ENCODE data around the gene SERTM1.
A peak's percentile ranks its signal among the peaks of the same experiment; 100 is the strongest.

SERTM1 gene

DNA sequence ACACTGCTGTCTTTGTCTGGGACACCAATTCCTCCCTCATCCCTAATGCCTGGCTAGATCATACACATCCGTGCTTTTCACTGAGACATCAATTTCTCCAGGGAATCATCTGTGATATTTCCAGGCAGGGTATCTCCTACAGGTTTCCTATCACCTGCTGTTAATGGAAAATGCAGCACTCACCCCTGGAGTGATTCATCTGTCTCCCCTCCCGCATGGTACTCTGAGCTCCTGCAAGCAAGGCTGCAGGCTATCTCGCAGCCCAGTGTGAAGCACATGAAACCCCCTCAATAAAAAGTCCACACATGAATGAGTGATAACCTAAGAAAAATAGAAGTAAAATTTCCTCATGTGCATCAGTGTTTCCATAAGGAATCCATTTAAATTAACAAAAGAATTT lies 38.5 kb downstream of the SERTM1 start:
- DNase-seq (ENCODE audit: low read depth), result no peak

- DNase-seq (ENCODE audit: low read depth), result no peak
Observed at GRCh38 chr13:36712770-36713169, 39.0 kb downstream of the SERTM1 start.

GRCh38 chr13:36713887-36714286 lies 40.1 kb downstream of the SERTM1 start:
- no peak for DNase-seq (ENCODE audit: low read depth)

DNA sequence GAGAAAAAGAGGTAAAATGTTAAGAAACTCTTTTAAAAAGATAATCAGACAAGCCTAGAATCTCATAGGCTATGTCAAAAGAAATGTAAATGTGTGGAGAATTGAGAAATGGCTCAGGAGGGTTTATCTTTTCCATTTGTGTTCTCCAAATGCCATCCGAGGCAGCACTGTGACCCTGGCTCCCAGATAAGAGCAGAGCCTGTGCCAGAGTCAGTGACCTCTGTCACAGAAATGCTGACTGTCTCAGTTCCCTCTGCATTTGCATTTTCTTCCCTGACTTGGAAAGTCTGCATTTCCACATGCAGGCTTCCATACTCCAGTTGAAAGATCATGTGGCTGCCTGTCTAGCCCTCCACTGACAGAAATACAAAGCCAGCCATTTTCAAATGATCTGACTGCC lies 42.0 kb downstream of the SERTM1 start:
- DNase-seq (ENCODE audit: low read depth), result no peak

DNA sequence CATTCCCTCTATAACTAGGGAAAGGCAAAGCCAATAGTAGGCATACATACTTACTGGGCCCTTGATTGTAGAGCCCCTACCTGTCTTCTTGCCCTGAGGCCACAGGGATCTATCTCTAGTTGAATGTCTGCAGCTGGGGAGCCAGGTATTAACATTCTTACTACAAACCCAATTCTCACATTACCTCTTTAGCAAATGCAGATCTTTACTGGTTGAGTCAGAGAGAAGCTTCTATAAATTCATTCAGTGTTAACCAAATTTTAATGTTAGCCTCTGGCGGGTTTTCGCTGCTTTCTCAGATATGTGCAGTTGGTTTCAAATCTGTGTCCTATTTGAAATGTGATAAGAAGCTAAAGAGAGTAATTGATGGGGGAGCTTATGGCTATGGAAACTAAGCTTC lies 43.2 kb downstream of the SERTM1 start:
- DNase-seq (ENCODE audit: low read depth), result no peak

DNA sequence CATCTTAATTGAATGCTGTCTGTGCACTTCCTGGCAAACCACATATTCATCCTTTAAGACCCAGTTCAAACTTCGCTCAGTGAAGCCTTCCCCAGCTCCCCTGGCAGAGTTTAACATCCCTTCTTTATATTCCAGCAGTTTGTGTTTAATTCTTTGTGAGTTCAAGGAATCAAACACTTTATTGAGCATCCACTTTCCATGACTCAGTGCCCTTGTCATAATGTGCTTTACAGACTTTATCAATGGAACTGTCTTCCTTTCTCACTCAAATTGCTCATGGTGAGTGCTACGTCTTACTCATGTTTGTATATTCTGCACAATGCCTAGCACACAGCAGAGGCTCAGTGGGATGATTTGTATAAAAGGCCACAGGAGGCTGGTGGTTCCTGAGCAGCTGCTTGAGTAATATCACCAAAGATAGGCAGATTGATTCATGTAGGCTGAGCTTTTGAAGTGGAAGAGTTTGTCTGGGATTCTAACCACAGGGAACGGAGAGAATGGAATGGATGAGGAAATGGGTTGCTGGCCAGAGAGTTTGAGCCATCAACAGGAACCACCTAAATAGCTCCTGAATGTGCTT lies 44.2 kb downstream of the SERTM1 start:
- DNase-seq (ENCODE audit: low read depth), result no peak

GRCh38 chr13:36718686-36719085 lies 44.9 kb downstream of the SERTM1 start:
- no peak for DNase-seq (ENCODE audit: low read depth)

DNA sequence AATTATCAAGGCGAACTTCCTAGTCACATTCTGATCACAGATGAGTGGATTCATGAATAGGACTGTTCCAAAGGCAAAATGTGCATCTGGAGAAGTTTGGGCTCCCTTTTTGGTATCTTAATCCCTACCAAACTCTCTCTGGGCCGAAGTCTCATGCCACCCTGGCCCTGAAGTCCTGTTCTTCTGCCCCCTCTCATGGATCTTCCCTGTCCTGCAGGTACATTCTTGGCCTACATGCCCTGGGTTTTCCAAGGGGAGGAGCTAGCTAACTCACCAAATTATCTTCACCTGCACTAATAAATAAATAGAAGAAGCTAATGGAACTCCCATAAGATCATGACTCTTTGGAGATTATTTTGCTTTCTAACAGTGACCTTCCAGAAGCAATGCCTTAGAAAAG lies 50.3 kb downstream of the SERTM1 start:
- DNase-seq (ENCODE audit: low read depth), result no peak

GRCh38 chr13:36725936-36726335 lies 52.1 kb downstream of the SERTM1 start:
- DNase-seq (ENCODE audit: low read depth), result no peak

DNA sequence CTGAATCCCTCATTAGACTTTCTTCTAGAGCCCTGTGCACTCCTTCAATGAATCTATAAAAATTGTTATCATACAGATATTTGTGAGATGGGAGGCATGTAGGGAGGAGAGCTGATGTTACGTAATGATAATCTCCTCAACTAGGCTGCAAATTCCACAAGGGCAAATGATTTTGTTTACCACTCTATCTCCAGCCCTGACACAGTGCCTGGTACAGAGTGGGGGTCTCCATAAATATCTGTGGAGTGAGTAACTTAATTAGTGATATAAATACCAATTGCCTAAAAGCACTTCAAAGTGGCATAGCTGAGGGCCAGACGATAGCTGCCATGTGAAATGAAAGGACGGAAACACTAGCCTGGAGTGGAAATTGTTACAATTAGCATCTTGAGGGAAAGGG lies 54.2 kb downstream of the SERTM1 start:
- DNase-seq (ENCODE audit: low read depth), result no peak

DNA sequence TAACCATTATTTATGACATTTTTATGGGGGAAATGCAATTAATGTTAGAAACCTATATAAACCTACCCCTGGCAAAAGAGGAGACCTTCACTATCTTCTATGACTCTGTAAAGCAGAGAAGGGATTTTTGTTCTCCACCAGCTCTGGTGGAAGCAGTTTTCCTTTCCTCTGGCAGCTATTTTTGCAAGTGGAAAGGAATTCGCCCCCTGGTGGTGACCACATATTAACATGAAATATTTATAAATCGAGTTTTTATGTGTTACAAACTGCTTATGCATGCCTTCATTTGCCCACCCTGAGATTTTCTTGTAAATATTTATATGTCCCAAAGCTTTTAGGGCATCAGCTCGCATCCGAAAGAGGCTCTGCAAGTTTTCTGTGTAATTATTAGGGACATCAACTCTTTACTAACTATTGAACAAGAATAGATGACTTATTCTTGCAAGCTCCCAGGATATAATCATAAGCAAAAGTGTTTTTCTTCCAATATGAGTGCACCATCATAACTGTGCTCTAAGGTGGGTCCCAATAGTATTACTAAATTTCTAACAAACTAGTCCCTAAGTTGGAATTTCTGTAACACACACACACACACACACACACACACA lies 62.4 kb downstream of the SERTM1 start:
- peak; percentile 46 for DNase-seq (ENCODE audit: low read depth)

GRCh38 chr13:36737524-36738083 lies 63.8 kb downstream of the SERTM1 start:
- no peak for DNase-seq (ENCODE audit: low read depth)

GRCh38 chr13:36745436-36745835 lies 71.6 kb downstream of the SERTM1 start:
- no peak for DNase-seq (ENCODE audit: low read depth)

DNA sequence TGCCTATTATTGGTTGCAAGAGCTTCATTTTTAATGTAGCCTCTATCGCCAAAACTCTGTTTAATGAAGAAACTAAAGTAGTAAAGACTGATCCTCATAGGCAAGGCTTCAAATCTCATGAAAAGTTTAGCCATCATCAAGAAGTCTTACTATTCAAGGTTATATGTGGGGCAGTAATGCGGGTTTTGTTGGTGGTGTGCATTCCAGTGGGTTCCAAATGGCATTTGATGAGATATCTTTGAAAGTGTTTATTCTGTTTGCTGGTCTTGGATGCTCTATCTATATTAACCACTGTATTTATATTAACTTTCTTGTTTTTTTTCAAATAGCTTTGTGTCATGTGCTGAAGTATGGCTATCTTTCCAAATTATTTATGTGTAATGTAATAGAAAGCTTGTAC lies 72.2 kb downstream of the SERTM1 start:
- DNase-seq (ENCODE audit: low read depth), result no peak
